ENCODE data around the gene CTNS. TPM values are rescaled to one million over a fixed set of nuclear protein-coding genes. Genes with fewer than 3 reads are reported as not detected.

The CTNS gene
- total and polyA plus RNA-seq, 8 donors = 4.0 to 74.5 (median 11.9) TPM

GRCh38 chr17:3645310-3645709 lies 8.8 kb downstream of the CTNS start:
- 55 to 83% (median 82%) methylated on average over 5 of the region's 5 CpGs for WGBS, 5 donors
- no peak for TF ChIP-seq POLR2A (IDR thresholded peaks at IDR 0.05)
- TF ChIP-seq POLR2AphosphoS5 (IDR thresholded peaks at IDR 0.05) = no peak
- TF ChIP-seq CTCF (IDR thresholded peaks at IDR 0.05) = no peak
- TF ChIP-seq EP300 (IDR thresholded peaks at IDR 0.05) = no peak
- Histone ChIP-seq H3K9me3 (no peaks in the 10 kb centered on the region), H3K27ac (no peak overlapping the region), H3K4me3 (no peak overlapping the region), H3K36me3 (peaks cover 5 to 82% (median 69%) of the 10 kb centered on the region in 4 donors), H3K27me3 (no peaks in the 10 kb centered on the region), H3K4me1 (peaks cover 4 to 25% (median 14%) of the 10 kb centered on the region in 4 donors)
- no peak for DNase-seq
- intact Hi-C loops (cut with DNase I; ENCODE audit: low total_unique reads) = no loop called here

GRCh38 chr17:3647251-3647650 lies 10.7 kb downstream of the CTNS start:
- peaks cover 5 to 88% (median 77%) of the 10 kb centered on the region in 4 donors for H3K36me3 ChIP-seq
- no peak for DNase-seq
- H3K4me3 ChIP-seq = no peak overlapping the region
- TF ChIP-seq EP300 (IDR thresholded peaks at IDR 0.05) (no peak), CTCF (IDR thresholded peaks at IDR 0.05) (no peak), POLR2A (IDR thresholded peaks at IDR 0.05) (no peak), POLR2AphosphoS5 (IDR thresholded peaks at IDR 0.05) (no peak)
- H3K27ac ChIP-seq = no peak overlapping the region
- no peaks in the 10 kb centered on the region for H3K9me3 ChIP-seq
- 68 to 87% (median 74%) methylated on average over 12 of the region's 12 CpGs for WGBS, 5 donors
- no peaks in the 10 kb centered on the region for H3K27me3 ChIP-seq
- H3K4me1 ChIP-seq = peaks cover 0 to 9% (median 3%) of the 10 kb centered on the region in 4 donors
- intact Hi-C loops (cut with DNase I; ENCODE audit: low total_unique reads) = no loop called here

- Histone ChIP-seq H3K4me3 (no peak overlapping the region), H3K9me3 (no peaks in the 10 kb centered on the region), H3K27me3 (no peaks in the 10 kb centered on the region), H3K4me1 (peaks cover 0 to 7% (median 3%) of the 10 kb centered on the region in 4 donors), H3K27ac (no peak overlapping the region), H3K36me3 (peaks cover 5 to 83% (median 72%) of the 10 kb centered on the region in 4 donors)
- 58 to 67% (median 62%) methylated on average over 20 of the region's 20 CpGs for WGBS, 5 donors
- intact Hi-C loops (cut with DNase I; ENCODE audit: low total_unique reads) = no loop called here
- TF ChIP-seq POLR2AphosphoS5 (IDR thresholded peaks at IDR 0.05) (peak in 1 of 3 donors; percentile 36), EP300 (IDR thresholded peaks at IDR 0.05) (no peak), CTCF (IDR thresholded peaks at IDR 0.05) (peak in 5 of 7 experiments; percentile 17 to 54 (median 29)), POLR2A (IDR thresholded peaks at IDR 0.05) (no peak)
- peak; percentile 72 to 89 for DNase-seq
These were observed 11.4 kb downstream of the CTNS start for GRCh38 chr17:3647769-3648555.

GRCh38 chr17:3655766-3656165 lies 19.2 kb downstream of the CTNS start:
- WGBS, 5 donors = 84 to 100% (median 89%) methylated on average over 1 to 11 of the region's 11 CpGs
- Histone ChIP-seq H3K9me3 (no peaks in the 10 kb centered on the region), H3K4me3 (no peak overlapping the region), H3K27me3 (no peaks in the 10 kb centered on the region), H3K36me3 (peaks cover 3 to 46% (median 38%) of the 10 kb centered on the region in 4 donors), H3K4me1 (peaks cover 20 to 34% (median 28%) of the 10 kb centered on the region in 4 donors), H3K27ac (no peak overlapping the region)
- DNase-seq = no peak
- intact Hi-C loops (cut with DNase I; ENCODE audit: low total_unique reads) = no loop called here
- TF ChIP-seq POLR2A (IDR thresholded peaks at IDR 0.05) = no peak
- TF ChIP-seq EP300 (IDR thresholded peaks at IDR 0.05) = no peak
- no peak for TF ChIP-seq CTCF (IDR thresholded peaks at IDR 0.05)
- no peak for TF ChIP-seq POLR2AphosphoS5 (IDR thresholded peaks at IDR 0.05)

Data from stomach (tissue), 9 donors.